Measurements from ENCODE around the gene GALNT2.

Gene GALNT2

GRCh38 chr1:230201445-230201844 lies 134.4 kb downstream of the GALNT2 start:
- DNase-seq (ENCODE audit: low read depth): no peak
- H3K4me3 ChIP-seq (ENCODE audit: control insufficient read depth, low read depth, low read length): no peak overlapping the region
- no peak for TF ChIP-seq CTCF (IDR thresholded peaks at IDR 0.05; ENCODE audit: control insufficient read depth, insufficient read depth, low read depth, low read length, missing control alignments)

GRCh38 chr1:230204842-230205241 lies 137.8 kb downstream of the GALNT2 start:
- no peak for TF ChIP-seq CTCF (IDR thresholded peaks at IDR 0.05; ENCODE audit: control insufficient read depth, insufficient read depth, low read depth, low read length, missing control alignments)
- DNase-seq (ENCODE audit: low read depth): no peak
- no peak overlapping the region for H3K4me3 ChIP-seq (ENCODE audit: control insufficient read depth, low read depth, low read length)

- no peak overlapping the region for H3K4me3 ChIP-seq (ENCODE audit: control insufficient read depth, low read depth, low read length)
- DNase-seq (ENCODE audit: low read depth): no peak
- TF ChIP-seq CTCF (IDR thresholded peaks at IDR 0.05; ENCODE audit: control insufficient read depth, insufficient read depth, low read depth, low read length, missing control alignments): no peak
Observed at GRCh38 chr1:230205719-230206198, 138.7 kb downstream of the GALNT2 start.

DNA sequence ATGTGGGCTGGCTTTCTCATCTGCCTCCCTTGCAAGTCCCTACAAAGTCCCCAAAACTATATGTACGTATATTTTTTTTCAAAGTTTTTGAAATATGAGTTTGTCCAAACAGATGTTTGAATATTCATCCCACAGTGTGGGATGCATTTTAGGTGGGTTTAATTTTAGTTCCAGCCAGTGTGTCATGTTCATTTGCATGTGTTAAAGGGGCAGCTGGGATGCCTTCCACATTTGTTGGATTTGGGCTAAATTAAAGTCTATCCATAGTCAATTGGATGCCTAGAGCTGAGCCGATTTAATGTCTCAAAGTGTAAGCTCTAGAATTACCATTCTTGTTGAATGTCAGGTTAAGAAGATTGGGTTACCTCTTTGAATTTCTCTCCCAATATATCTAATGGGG lies 139.2 kb downstream of the GALNT2 start:
- TF ChIP-seq CTCF (IDR thresholded peaks at IDR 0.05; ENCODE audit: control insufficient read depth, insufficient read depth, low read depth, low read length, missing control alignments): no peak
- no peak for DNase-seq (ENCODE audit: low read depth)
- no peak overlapping the region for H3K4me3 ChIP-seq (ENCODE audit: control insufficient read depth, low read depth, low read length)

DNA sequence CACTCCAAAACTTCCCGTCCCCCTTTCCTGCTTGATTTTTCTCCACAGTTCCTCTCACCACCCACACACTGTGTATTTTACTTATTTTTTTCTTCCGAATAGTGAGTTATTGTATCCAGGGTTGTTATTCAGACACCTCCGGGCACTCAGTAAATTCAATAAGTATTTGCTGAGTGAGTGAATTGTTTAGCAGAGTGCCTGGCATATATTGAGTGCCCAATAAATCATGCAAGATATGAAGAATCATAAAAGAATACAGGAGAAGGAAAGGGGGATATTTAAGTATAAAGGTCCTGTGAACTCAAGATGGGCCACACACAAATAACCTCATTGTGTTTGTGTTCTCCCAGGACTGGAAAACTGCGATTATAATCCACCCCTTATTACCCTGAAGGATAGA lies 139.9 kb downstream of the GALNT2 start:
- TF ChIP-seq CTCF (IDR thresholded peaks at IDR 0.05; ENCODE audit: control insufficient read depth, insufficient read depth, low read depth, low read length, missing control alignments): no peak
- H3K4me3 ChIP-seq (ENCODE audit: control insufficient read depth, low read depth, low read length): no peak overlapping the region
- DNase-seq (ENCODE audit: low read depth): no peak

GRCh38 chr1:230207598-230207997 lies 140.6 kb downstream of the GALNT2 start:
- no peak overlapping the region for H3K4me3 ChIP-seq (ENCODE audit: control insufficient read depth, low read depth, low read length)
- no peak for DNase-seq (ENCODE audit: low read depth)
- no peak for TF ChIP-seq CTCF (IDR thresholded peaks at IDR 0.05; ENCODE audit: control insufficient read depth, insufficient read depth, low read depth, low read length, missing control alignments)
